GM23248 (cell line): Measurements from ENCODE around the gene LAMA2. TPM values are rescaled to one million over a fixed set of nuclear protein-coding genes. Genes with fewer than 3 reads are reported as not detected.

Experiments used
- DNase-seq: peaks from one replicate; pipeline ENCODE4 v3.0.0-alpha.2; 2015
- H2AFZ ChIP-seq: fragments of 200-600 bp; sonication (generic); 2 replicates; pipeline ENCODE4 v1.6.1; 2016; ENCODE audit warnings: antibody characterized with exemption
- H3F3A ChIP-seq: fragments of 200-600 bp; sonication (generic); 2 replicates; pipeline ENCODE4 v1.6.1; 2016; ENCODE audit warnings: mild to moderate bottlenecking, antibody characterized with exemption, mixed run types; ENCODE audit not compliant: insufficient read depth
- H3K27ac ChIP-seq: fragments of 200-600 bp; sonication (generic); 2 replicates; pipeline ENCODE4 v1.5.1; 2016; ENCODE audit warnings: mild to moderate bottlenecking
- H3K27me3 ChIP-seq: fragments of 200-600 bp; sonication (generic); replicated peaks from 2 replicates; pipeline ENCODE4 v1.6.1; 2016; ENCODE audit warnings: mild to moderate bottlenecking; ENCODE audit not compliant: insufficient read depth
- H3K36me3 ChIP-seq: fragments of 200-600 bp; sonication (generic); 2 replicates; pipeline ENCODE4 v1.6.1; 2016; ENCODE audit warnings: low read depth, mild to moderate bottlenecking
- H3K4me1 ChIP-seq: fragments of 200-600 bp; sonication (generic); 2 replicates; pipeline ENCODE4 v1.6.1; 2016; ENCODE audit warnings: mild to moderate bottlenecking; ENCODE audit not compliant: insufficient read depth
- H3K4me2 ChIP-seq: fragments of 200-600 bp; sonication (generic); one replicate; pipeline ENCODE4 v1.6.1; 2016; ENCODE audit warnings: mild to moderate bottlenecking; ENCODE audit not compliant: unreplicated experiment
- H3K4me3 ChIP-seq: fragments of 200-600 bp; sonication (generic); 2 replicates; pipeline ENCODE4 v1.5.1; 2016; ENCODE audit warnings: mild to moderate bottlenecking
- H3K79me2 ChIP-seq: fragments of 200-600 bp; sonication (generic); 2 replicates; pipeline ENCODE4 v1.6.1; 2016; ENCODE audit warnings: mild to moderate bottlenecking; ENCODE audit not compliant: insufficient read depth
- H3K9ac ChIP-seq: fragments of 200-600 bp; sonication (generic); 2 replicates; pipeline ENCODE4 v1.6.1; 2016; ENCODE audit warnings: mild to moderate bottlenecking
- H3K9me2 ChIP-seq: fragments of 200-600 bp; sonication (generic); 2 replicates; pipeline ENCODE4 v1.6.1; 2016; ENCODE audit warnings: mixed run types, mild to moderate bottlenecking, moderate library complexity; ENCODE audit not compliant: insufficient read depth
- H3K9me3 ChIP-seq: fragments of 200-600 bp; sonication (generic); one replicate; pipeline ENCODE4 v1.6.1; 2017; ENCODE audit warnings: low read depth
- H4K20me1 ChIP-seq: fragments of 200-600 bp; sonication (generic); 2 replicates; pipeline ENCODE4 v1.6.0; 2016; ENCODE audit not compliant: insufficient read depth
- EZH2 ChIP-seq: fragments of 200-600 bp; sonication (generic); IDR thresholded peaks from 2 replicates; pipeline ENCODE4 v1.6.1; 2018; ENCODE audit warnings: antibody characterized with exemption, mild to moderate bottlenecking; ENCODE audit not compliant: insufficient read depth, poor library complexity, severe bottlenecking
- EZH2phosphoT487 ChIP-seq: fragments of 200-600 bp; sonication (generic); IDR thresholded peaks from 2 replicates; pipeline ENCODE4 v1.6.1; 2018; ENCODE audit warnings: antibody characterized with exemption, moderate library complexity, mild to moderate bottlenecking, low read depth; ENCODE audit not compliant: insufficient read depth
- WGBS, 2 experiments: methylation state at CpG; one replicate each; pipeline ENCODE4 v1.1.6; 2015 to 2017; ENCODE audit warnings: low lambda C conversion rate in 2 of 2, low coverage in 1 of 2; ENCODE audit errors: missing lambda C conversion rate in 2 of 2; 5-methylcytosine and 5-hydroxymethylcytosine counted together
- in situ Hi-C: fragments of 300-500 bp; cut with MboI; formaldehyde crosslinking; loops from 2 replicates; pipeline ENCODE4 v1.15.0; 2020
- polyA plus RNA-seq: library from polyadenylated mRNA; unstranded; fragments of >200 nt; fragmentation: Nextera tagmentation; extraction: Ambion mirVana; gene quantifications from 2 replicates; pipeline ENCODE4 v1.2.1, GENCODE V29; 2016
- total RNA-seq: library from RNA; depleted of rRNA; stranded (reverse); fragments of >200 nt; shearing (Covaris generic); gene quantifications from 2 replicates; pipeline ENCODE4 v1.2.3, GENCODE V29; 2014

Gene LAMA2
- total and polyA plus RNA-seq, 2 experiments from 2014 or later: 8.3 to 31.1 TPM

DNA sequence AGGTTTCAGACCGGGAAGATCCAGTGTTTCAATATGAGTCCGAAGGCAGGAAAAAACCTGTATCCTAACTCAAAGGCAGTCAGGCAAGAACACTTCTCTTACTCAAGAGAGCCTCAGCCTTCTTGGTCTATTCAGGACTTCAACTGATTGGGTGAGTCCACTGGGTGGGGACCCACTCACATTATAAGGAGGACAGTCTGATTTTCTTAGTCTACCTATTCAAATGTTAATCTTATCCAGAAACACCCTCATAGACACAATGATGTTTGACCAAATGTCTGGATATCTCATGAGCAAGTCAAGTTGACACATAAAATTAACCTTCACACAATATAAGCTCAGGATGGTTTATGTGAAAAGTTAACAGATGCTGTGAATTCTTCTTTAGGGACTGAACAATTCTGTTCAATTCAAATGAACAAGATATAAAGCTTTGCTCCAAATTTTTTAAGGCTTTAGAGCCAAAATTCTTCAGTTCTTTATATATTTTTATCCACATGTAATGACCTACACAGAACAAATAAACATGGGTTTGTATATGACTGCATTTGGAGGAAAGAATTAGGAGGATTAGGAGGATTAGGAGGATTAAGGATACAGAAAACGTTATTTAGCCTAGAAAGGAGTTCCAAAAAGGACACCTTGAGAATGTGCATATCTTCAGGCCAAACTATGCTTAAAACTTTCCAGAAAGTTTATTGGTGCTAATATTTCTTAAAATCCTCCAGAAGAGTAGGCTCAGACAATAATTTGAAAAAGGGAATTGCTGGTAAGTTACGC, 35.3 kb upstream of the LAMA2 start:
- H3K27ac ChIP-seq: no peak overlapping the region
- H3K4me3 ChIP-seq: no peak overlapping the region
- no peak overlapping the region for H2AFZ ChIP-seq
- no peaks in the 10 kb centered on the region for H3K36me3 ChIP-seq
- H3K4me2 ChIP-seq: no peak overlapping the region
- H3K9me2 ChIP-seq: no peaks in the 10 kb centered on the region
- no peaks in the 10 kb centered on the region for H4K20me1 ChIP-seq
- TF ChIP-seq EZH2 (no peak), EZH2phosphoT487 (no peak)
- DNase-seq: no peak
- no peaks in the 10 kb centered on the region for H3F3A ChIP-seq
- in situ Hi-C loops: no loop called here
- no peaks in the 10 kb centered on the region for H3K4me1 ChIP-seq
- no peaks in the 10 kb centered on the region for H3K9me3 ChIP-seq
- 56 to 59% methylated on average over 4 of the region's 4 CpGs for WGBS, 2 experiments
- H3K79me2 ChIP-seq: no peaks in the 10 kb centered on the region
- no peak overlapping the region for H3K9ac ChIP-seq
- H3K27me3 ChIP-seq: no peaks in the 10 kb centered on the region

DNA sequence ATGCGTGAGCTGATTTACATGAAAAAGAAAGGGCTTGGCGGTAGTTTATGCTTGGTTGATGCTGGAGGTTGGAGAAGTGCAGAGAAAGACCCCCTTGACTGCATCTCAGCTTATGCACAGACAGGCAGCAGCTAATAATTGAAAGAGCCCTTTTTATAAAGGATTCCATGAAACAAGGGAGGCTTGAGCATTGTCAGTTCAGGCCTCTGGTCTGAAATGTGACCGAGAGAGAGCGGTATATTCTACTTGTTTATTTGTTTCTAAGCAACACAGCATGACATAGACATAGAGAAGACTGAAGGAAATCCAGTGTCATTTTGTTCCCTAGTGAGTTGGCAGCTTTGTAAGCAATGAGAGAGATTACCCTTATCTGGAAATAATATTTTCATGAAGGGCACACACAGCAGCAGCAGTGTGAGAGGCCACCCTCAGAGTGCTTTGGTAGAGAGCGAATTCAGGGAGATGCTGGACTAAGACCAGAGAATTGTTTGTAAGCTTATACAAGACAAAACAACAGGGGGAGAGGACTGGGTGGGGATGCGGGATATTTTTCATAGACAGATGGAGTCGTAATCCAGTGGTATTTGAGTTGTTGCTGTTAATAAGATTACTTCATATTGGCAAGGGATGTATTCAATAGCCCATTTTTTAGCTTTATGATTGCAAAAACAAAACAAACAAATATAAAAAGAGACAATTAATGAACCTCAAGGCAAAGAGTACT, 34.6 kb upstream of the LAMA2 start:
- no peak for DNase-seq
- no peak overlapping the region for H3K27ac ChIP-seq
- in situ Hi-C loops: no loop called here

DNA sequence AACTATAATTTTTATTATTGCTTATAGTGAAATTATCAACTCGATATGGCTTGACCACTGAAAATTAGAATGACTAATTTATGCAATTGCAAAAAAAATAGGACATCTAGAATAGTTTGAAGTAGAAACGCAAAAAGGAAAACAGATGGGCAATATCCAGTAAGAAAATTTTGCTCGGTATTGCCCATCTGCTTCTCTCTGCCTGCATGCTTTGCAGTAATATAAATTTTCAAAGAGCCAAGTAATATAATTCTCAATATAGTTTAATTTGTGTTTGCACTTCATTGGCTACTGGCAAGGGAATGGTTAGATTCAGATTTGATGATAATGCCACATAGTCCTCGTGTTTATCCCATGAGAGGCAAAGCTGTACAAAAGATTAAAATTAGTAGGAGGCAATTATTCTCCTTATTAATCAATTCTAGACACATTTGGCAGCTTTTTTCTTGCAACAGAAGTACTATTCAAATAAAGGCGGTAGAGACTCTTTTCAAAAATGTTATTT, 27.3 kb upstream of the LAMA2 start:
- in situ Hi-C loops: no loop called here
- Histone ChIP-seq H3K9ac (no peak overlapping the region), H2AFZ (no peak overlapping the region)

More for the DNA sequence above, 34.6 kb upstream of the LAMA2 start:
- no peaks in the 10 kb centered on the region for H4K20me1 ChIP-seq
- H3K27me3 ChIP-seq: no peaks in the 10 kb centered on the region
- H3K9ac ChIP-seq: no peak overlapping the region
- no peaks in the 10 kb centered on the region for H3F3A ChIP-seq
- no peaks in the 10 kb centered on the region for H3K4me1 ChIP-seq
- no peaks in the 10 kb centered on the region for H3K9me3 ChIP-seq
- no peak for TF ChIP-seq EZH2phosphoT487
- TF ChIP-seq EZH2: no peak
- H3K9me2 ChIP-seq: no peaks in the 10 kb centered on the region
- no peak overlapping the region for H3K4me2 ChIP-seq
- 88 to 92% methylated on average over 7 of the region's 7 CpGs for WGBS, 2 experiments
- no peaks in the 10 kb centered on the region for H3K36me3 ChIP-seq
- no peaks in the 10 kb centered on the region for H3K79me2 ChIP-seq
- H3K4me3 ChIP-seq: no peak overlapping the region
- H2AFZ ChIP-seq: no peak overlapping the region

DNA sequence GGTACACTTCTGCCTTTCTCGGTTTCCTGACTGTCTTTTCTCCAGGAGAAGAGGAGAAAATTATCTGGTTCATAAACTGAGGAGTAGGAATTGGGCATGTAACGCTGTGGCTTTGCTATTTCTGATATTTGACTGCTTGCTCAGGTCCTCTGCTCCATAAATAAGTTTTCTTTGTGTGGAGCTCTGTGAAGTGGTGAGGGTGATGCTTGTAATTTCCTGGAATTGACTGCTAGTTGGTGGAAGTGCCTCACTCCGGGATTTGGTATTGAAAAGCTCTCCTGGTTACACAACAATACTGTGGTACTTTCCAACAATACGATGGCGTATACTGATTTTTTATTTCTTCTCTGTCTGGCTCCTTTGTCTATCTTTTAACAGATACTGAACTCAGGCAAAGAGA, 25.1 kb upstream of the LAMA2 start:
- Histone ChIP-seq H3K4me1 (no peaks in the 10 kb centered on the region), H3K79me2 (no peaks in the 10 kb centered on the region), H2AFZ (no peak overlapping the region), H3K27me3 (no peaks in the 10 kb centered on the region), H3K9ac (no peak overlapping the region), H3F3A (no peaks in the 10 kb centered on the region), H3K36me3 (no peaks in the 10 kb centered on the region), H3K4me3 (no peak overlapping the region), H3K4me2 (no peak overlapping the region), H3K9me2 (no peaks in the 10 kb centered on the region), H3K27ac (no peak overlapping the region), H3K9me3 (no peaks in the 10 kb centered on the region), H4K20me1 (no peaks in the 10 kb centered on the region)
- DNase-seq: no peak
- in situ Hi-C loops: no loop called here
- TF ChIP-seq EZH2phosphoT487 (no peak), EZH2 (no peak)
- 78 to 80% methylated on average over 5 of the region's 5 CpGs for WGBS, 2 experiments

More for the DNA sequence above, 27.3 kb upstream of the LAMA2 start:
- Histone ChIP-seq H3K79me2 (no peaks in the 10 kb centered on the region), H3K27ac (no peak overlapping the region), H3K4me3 (no peak overlapping the region), H3K4me1 (no peaks in the 10 kb centered on the region), H4K20me1 (no peaks in the 10 kb centered on the region), H3K9me2 (no peaks in the 10 kb centered on the region), H3K9me3 (no peaks in the 10 kb centered on the region), H3K27me3 (no peaks in the 10 kb centered on the region), H3K36me3 (no peaks in the 10 kb centered on the region), H3F3A (no peaks in the 10 kb centered on the region), H3K4me2 (no peak overlapping the region)
- TF ChIP-seq EZH2phosphoT487 (no peak), EZH2 (no peak)
- WGBS, 2 experiments: 60 to 67% methylated on average over 5 of the region's 5 CpGs
- no peak for DNase-seq
